Measurements from ENCODE around the gene GRPEL2.

The GRPEL2 gene

DNA sequence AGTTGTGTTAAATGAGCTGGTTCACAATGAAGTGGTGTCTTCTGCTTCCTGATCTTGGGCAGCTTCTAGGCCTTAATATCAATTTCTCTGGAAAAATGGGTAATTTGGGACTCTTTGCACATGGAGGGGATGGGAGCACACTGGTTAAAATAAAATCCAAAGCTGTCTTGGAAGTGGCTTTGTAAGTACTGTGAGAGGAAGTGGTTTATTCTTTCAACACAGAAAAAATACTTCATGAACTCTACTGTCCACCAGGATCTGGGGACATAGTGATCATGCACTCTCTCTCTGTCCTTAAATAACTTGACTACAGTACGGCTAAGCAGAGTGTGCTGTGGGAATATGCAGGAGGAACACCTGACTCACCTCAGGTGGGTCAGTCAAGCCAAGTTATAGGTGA is 15.0 kb downstream of the GRPEL2 start:
- no peak overlapping the region for H3K4me2 ChIP-seq (ENCODE audit: insufficient read depth, low read length)
- no peaks in the 10 kb centered on the region for H4K20me1 ChIP-seq (ENCODE audit: insufficient read depth, low read length)
- H3K4me1 ChIP-seq (ENCODE audit: insufficient read depth, low read length): peaks cover 36% of the 10 kb centered on the region
- TF ChIP-seq EZH2 (IDR thresholded peaks at IDR 0.05; ENCODE audit: borderline replicate concordance, low read depth, low read length, severe bottlenecking): no peak
- TF ChIP-seq, protein P1, sequence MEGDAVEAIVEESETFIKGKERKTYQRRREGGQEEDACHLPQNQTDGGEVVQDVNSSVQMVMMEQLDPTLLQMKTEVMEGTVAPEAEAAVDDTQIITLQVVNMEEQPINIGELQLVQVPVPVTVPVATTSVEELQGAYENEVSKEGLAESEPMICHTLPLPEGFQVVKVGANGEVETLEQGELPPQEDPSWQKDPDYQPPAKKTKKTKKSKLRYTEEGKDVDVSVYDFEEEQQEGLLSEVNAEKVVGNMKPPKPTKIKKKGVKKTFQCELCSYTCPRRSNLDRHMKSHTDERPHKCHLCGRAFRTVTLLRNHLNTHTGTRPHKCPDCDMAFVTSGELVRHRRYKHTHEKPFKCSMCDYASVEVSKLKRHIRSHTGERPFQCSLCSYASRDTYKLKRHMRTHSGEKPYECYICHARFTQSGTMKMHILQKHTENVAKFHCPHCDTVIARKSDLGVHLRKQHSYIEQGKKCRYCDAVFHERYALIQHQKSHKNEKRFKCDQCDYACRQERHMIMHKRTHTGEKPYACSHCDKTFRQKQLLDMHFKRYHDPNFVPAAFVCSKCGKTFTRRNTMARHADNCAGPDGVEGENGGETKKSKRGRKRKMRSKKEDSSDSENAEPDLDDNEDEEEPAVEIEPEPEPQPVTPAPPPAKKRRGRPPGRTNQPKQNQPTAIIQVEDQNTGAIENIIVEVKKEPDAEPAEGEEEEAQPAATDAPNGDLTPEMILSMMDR (IDR thresholded peaks at IDR 0.05; ENCODE audit: borderline replicate concordance, extremely low read depth, low read length, poor library complexity, severe bottlenecking): no peak
- peaks cover 8% of the 10 kb centered on the region for H3K79me2 ChIP-seq (ENCODE audit: insufficient read depth, low read length)
- DNase-seq: no peak
- no peak for ATAC-seq (ENCODE audit: insufficient read depth, low read depth)
- no peak overlapping the region for H3K4me3 ChIP-seq (ENCODE audit: low read depth in 1 of 2, low read length in 2 of 2)
- no peak overlapping the region for H3K27ac ChIP-seq (ENCODE audit: low read length)
- no peaks in the 10 kb centered on the region for H3K27me3 ChIP-seq (ENCODE audit: insufficient read depth, low read length, poor library complexity)
- H3K9me3 ChIP-seq (ENCODE audit: insufficient read depth, low read length, severe bottlenecking): no peaks in the 10 kb centered on the region
- no peak overlapping the region for H3K9ac ChIP-seq (ENCODE audit: low read depth, low read length)
- no peak overlapping the region for H2AFZ ChIP-seq (ENCODE audit: low read depth, low read length)
- H3K36me3 ChIP-seq (ENCODE audit: insufficient read depth, low read length): no peaks in the 10 kb centered on the region

DNA sequence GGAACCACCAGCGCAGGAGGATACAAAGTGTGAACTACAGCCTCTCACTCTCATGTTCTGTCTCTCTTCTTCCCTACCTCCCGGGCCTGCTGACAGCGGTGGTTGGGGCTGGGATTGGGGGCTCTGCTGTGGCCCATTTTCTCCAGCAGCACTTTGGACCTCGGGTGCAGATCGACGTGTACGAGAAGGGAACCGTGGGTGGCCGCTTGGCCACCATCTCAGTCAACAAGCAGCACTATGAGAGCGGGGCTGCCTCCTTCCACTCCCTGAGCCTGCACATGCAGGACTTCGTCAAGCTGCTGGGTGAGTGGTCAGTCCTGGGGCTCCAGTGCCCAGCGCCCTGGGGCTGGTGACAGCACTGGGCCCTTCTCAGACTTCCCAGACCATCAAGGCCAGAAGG is 17.2 kb downstream of the GRPEL2 start:
- Histone ChIP-seq H3K4me3 (ENCODE audit: low read depth in 1 of 2, low read length in 2 of 2) (no peak overlapping the region), H3K27me3 (ENCODE audit: insufficient read depth, low read length, poor library complexity) (no peaks in the 10 kb centered on the region), H3K36me3 (ENCODE audit: insufficient read depth, low read length) (no peaks in the 10 kb centered on the region), H3K4me2 (ENCODE audit: insufficient read depth, low read length) (no peak overlapping the region), H3K27ac (ENCODE audit: low read length) (no peak overlapping the region), H3K9me3 (ENCODE audit: insufficient read depth, low read length, severe bottlenecking) (no peaks in the 10 kb centered on the region), H3K9ac (ENCODE audit: low read depth, low read length) (no peak overlapping the region), H3K79me2 (ENCODE audit: insufficient read depth, low read length) (peaks cover 8% of the 10 kb centered on the region), H4K20me1 (ENCODE audit: insufficient read depth, low read length) (no peaks in the 10 kb centered on the region; the same call in 1 of the 2 replicates), H3K4me1 (ENCODE audit: insufficient read depth, low read length) (peaks cover 22% of the 10 kb centered on the region), H2AFZ (ENCODE audit: low read depth, low read length) (no peak overlapping the region)
- DNase-seq (no peak), ATAC-seq (ENCODE audit: insufficient read depth, low read depth) (no peak)
- TF ChIP-seq, protein P1 (IDR thresholded peaks at IDR 0.05; ENCODE audit: borderline replicate concordance, extremely low read depth, low read length, poor library complexity, severe bottlenecking): no peak
- no peak for TF ChIP-seq EZH2 (IDR thresholded peaks at IDR 0.05; ENCODE audit: borderline replicate concordance, low read depth, low read length, severe bottlenecking)

DNA sequence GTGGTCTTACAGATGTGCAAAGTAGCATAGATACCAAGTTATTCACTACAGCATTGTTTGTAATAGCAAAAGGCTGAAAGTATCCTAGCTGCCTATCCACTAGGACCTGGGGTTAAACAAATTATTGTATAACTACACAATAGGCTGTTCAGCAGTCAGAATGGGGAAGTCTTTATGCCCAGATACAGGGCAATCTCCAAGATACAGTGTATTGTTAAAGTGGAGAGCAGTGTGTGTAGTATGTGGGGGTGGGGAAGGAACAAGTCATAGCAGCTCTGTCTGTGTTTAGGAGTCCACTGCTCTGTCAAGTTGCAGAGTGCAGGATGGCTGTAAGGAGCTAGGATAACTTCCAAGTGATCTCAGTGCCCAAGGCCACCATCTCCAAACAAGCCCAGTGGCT is 18.1 kb downstream of the GRPEL2 start:
- no peak for TF ChIP-seq EZH2 (IDR thresholded peaks at IDR 0.05; ENCODE audit: borderline replicate concordance, low read depth, low read length, severe bottlenecking)
- TF ChIP-seq, protein P1 (IDR thresholded peaks at IDR 0.05; ENCODE audit: borderline replicate concordance, extremely low read depth, low read length, poor library complexity, severe bottlenecking): no peak
- Histone ChIP-seq H3K9ac (ENCODE audit: low read depth, low read length) (no peak overlapping the region), H3K4me2 (ENCODE audit: insufficient read depth, low read length) (no peak overlapping the region), H3K79me2 (ENCODE audit: insufficient read depth, low read length) (peaks cover 8% of the 10 kb centered on the region), H3K4me1 (ENCODE audit: insufficient read depth, low read length) (peaks cover 19% of the 10 kb centered on the region), H3K36me3 (ENCODE audit: insufficient read depth, low read length) (no peaks in the 10 kb centered on the region), H3K4me3 (ENCODE audit: low read depth in 1 of 2, low read length in 2 of 2) (no peak overlapping the region), H3K9me3 (ENCODE audit: insufficient read depth, low read length, severe bottlenecking) (no peaks in the 10 kb centered on the region), H4K20me1 (ENCODE audit: insufficient read depth, low read length) (no peaks in the 10 kb centered on the region; the same call in 1 of the 2 replicates), H2AFZ (ENCODE audit: low read depth, low read length) (no peak overlapping the region), H3K27ac (ENCODE audit: low read length) (no peak overlapping the region), H3K27me3 (ENCODE audit: insufficient read depth, low read length, poor library complexity) (no peaks in the 10 kb centered on the region)
- ATAC-seq (ENCODE audit: insufficient read depth, low read depth) (no peak), DNase-seq (no peak)

DNA sequence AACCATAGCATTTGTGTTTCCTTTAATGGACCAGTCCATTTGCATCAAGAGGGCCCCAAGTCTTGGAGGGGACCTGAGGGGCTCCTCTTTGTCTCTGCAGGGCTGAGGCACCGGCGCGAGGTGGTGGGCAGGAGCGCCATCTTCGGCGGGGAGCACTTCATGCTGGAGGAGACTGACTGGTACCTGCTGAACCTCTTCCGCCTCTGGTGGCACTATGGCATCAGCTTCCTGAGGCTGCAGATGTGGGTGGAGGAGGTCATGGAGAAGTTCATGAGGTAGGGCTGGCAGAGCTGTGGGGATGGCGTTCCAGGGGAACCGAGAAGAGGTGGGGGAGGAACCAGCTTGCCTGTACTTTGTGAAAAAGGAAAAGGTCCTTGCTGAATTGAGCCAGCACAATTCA is 18.6 kb downstream of the GRPEL2 start:
- Histone ChIP-seq H3K79me2 (ENCODE audit: insufficient read depth, low read length) (0 out of 2 replicates have a peak, but pooled peaks cover 3% of the 10 kb centered on the region), H3K9me3 (ENCODE audit: insufficient read depth, low read length, severe bottlenecking) (no peaks in the 10 kb centered on the region), H3K9ac (ENCODE audit: low read depth, low read length) (no peak overlapping the region), H2AFZ (ENCODE audit: low read depth, low read length) (no peak overlapping the region), H3K36me3 (ENCODE audit: insufficient read depth, low read length) (no peaks in the 10 kb centered on the region), H4K20me1 (ENCODE audit: insufficient read depth, low read length) (no peaks in the 10 kb centered on the region; the same call in 1 of the 2 replicates), H3K4me3 (ENCODE audit: low read depth in 1 of 2, low read length in 2 of 2) (no peak overlapping the region), H3K4me1 (ENCODE audit: insufficient read depth, low read length) (peaks cover 13% of the 10 kb centered on the region), H3K4me2 (ENCODE audit: insufficient read depth, low read length) (no peak overlapping the region), H3K27ac (ENCODE audit: low read length) (no peak overlapping the region), H3K27me3 (ENCODE audit: insufficient read depth, low read length, poor library complexity) (no peaks in the 10 kb centered on the region)
- DNase-seq (no peak), ATAC-seq (ENCODE audit: insufficient read depth, low read depth) (no peak)
- TF ChIP-seq EZH2 (IDR thresholded peaks at IDR 0.05; ENCODE audit: borderline replicate concordance, low read depth, low read length, severe bottlenecking): no peak
- TF ChIP-seq, protein P1 (IDR thresholded peaks at IDR 0.05; ENCODE audit: borderline replicate concordance, extremely low read depth, low read length, poor library complexity, severe bottlenecking): no peak

Data from DND-41 (cell line).